Measurements from ENCODE around the gene OR4K13.

OR4K13 gene

GRCh38 chr14:20001863-20002262, 34.0 kb downstream of the OR4K13 start, which contains the start of gene OR4Q2:
Gene OR4Q2, plus strand, starts transcription at chr14:20002163.
- ATAC-seq, result no peak
- TF ChIP-seq POU6F1 (CRISPR knock-in tag; IDR thresholded peaks at IDR 0.05; ENCODE audit: borderline replicate concordance, low read depth) (no peak), SNAI2 (CRISPR knock-in tag; IDR thresholded peaks at IDR 0.05) (no peak), ARNTL (CRISPR knock-in tag; IDR thresholded peaks at IDR 0.05; ENCODE audit: borderline replicate concordance, low read depth) (no peak), CREB5 (CRISPR knock-in tag; IDR thresholded peaks at IDR 0.05; ENCODE audit: low read depth) (no peak), TSHZ2 (CRISPR knock-in tag; IDR thresholded peaks at IDR 0.05) (no peak), RARB (CRISPR knock-in tag; IDR thresholded peaks at IDR 0.05) (no peak), OSR1 (CRISPR knock-in tag; IDR thresholded peaks at IDR 0.05) (no peak), PATZ1 (CRISPR knock-in tag; IDR thresholded peaks at IDR 0.05; ENCODE audit: borderline replicate concordance) (no peak), PPARA (CRISPR knock-in tag; IDR thresholded peaks at IDR 0.05; ENCODE audit: borderline replicate concordance) (no peak), ZNF565 (CRISPR knock-in tag; conservative IDR thresholded peaks at IDR 0.05; ENCODE audit: low read depth) (no peak), BACH2 (CRISPR knock-in tag; IDR thresholded peaks at IDR 0.05; ENCODE audit: borderline replicate concordance) (no peak), TOX (CRISPR knock-in tag; IDR thresholded peaks at IDR 0.05; ENCODE audit: borderline replicate concordance) (no peak), TCF4 (CRISPR knock-in tag; IDR thresholded peaks at IDR 0.05; ENCODE audit: borderline replicate concordance) (no peak), CSDC2 (CRISPR knock-in tag; IDR thresholded peaks at IDR 0.05) (no peak), GLIS3 (CRISPR knock-in tag; IDR thresholded peaks at IDR 0.05) (no peak), ISL1 (CRISPR knock-in tag; IDR thresholded peaks at IDR 0.05) (no peak), ZNF8 (CRISPR knock-in tag; IDR thresholded peaks at IDR 0.05) (no peak), ZFP30 (CRISPR knock-in tag; IDR thresholded peaks at IDR 0.05) (no peak), ESRRG (CRISPR knock-in tag; IDR thresholded peaks at IDR 0.05) (no peak), ZFP3 (CRISPR knock-in tag; IDR thresholded peaks at IDR 0.05) (no peak)

- ATAC-seq, result no peak
- TF ChIP-seq ZNF565 (CRISPR knock-in tag; conservative IDR thresholded peaks at IDR 0.05; ENCODE audit: low read depth) (no peak), POU6F1 (CRISPR knock-in tag; IDR thresholded peaks at IDR 0.05; ENCODE audit: borderline replicate concordance, low read depth) (no peak), ISL1 (CRISPR knock-in tag; IDR thresholded peaks at IDR 0.05) (no peak), ESRRG (CRISPR knock-in tag; IDR thresholded peaks at IDR 0.05) (no peak), CSRNP3 (CRISPR knock-in tag; IDR thresholded peaks at IDR 0.05) (no peak), ZFP30 (CRISPR knock-in tag; IDR thresholded peaks at IDR 0.05) (no peak), ZC3H10 (CRISPR knock-in tag; IDR thresholded peaks at IDR 0.05) (no peak)
Observed at GRCh38 chr14:19993438-19993837, 42.4 kb downstream of the OR4K13 start.

Measured in SK-N-SH treated with all-trans-retinoic acid at 6 μM for 48 hours (cell line).